IMR-90 (cell line): Measurements from ENCODE around the gene TENM4. TPM values are rescaled to one million over a fixed set of nuclear protein-coding genes. Genes with fewer than 3 reads are reported as not detected.

Experiments
- ATAC-seq: fragments of 200-7000 bp; cut with Tn5 transposase; 2 replicates; pipeline ENCODE4 v1.9.1; 2020; ENCODE audit warnings: low read depth, mild to moderate bottlenecking, moderate library complexity
- BruUV-seq: library from RNA; stranded (reverse); fragments of 400-500 nt; replicated peaks from 2 replicates; lab custom pipeline; 2021; lab: Mats Ljungman, UMichigan
- CTCF ChIA-PET: fragments of 300-600 bp; formaldehyde crosslinking; extraction: SDS; loops from one replicate; lab custom pipeline; 2021; ENCODE audit warnings: antibody characterized with exemption; lab: Yijun Ruan, JAX
- POLR2A ChIA-PET: fragments of 300-600 bp; sonication (Branson Sonifier 250); formaldehyde crosslinking; loops from one replicate; lab custom pipeline; 2022; ENCODE audit warnings: antibody characterized with exemption; ENCODE audit not compliant: unreplicated experiment; lab: Charles Lee
- DNase-seq: peaks from one replicate; pipeline ENCODE4 v3.0.0; 2013
- H2AFZ ChIP-seq: replicated peaks from 2 replicates; pipeline ENCODE3; 2013; ENCODE audit warnings: low read length, mild to moderate bottlenecking; ENCODE audit not compliant: poor library complexity
- H2AK5ac ChIP-seq: 2 replicates; pipeline ENCODE4 v1.6.1; 2013; ENCODE audit warnings: low read depth, low read length, inconsistent platforms
- H2AK9ac ChIP-seq: replicated peaks from 2 replicates; pipeline ENCODE3; 2013; ENCODE audit warnings: mild to moderate bottlenecking, low read depth, low read length, moderate library complexity; ENCODE audit not compliant: poor library complexity
- H2BK120ac ChIP-seq: 2 replicates; pipeline ENCODE4 v1.6.1; 2013; ENCODE audit warnings: low read depth, low read length, inconsistent platforms
- H2BK15ac ChIP-seq: 3 replicates; pipeline ENCODE4 v1.6.1; 2013; ENCODE audit warnings: low read depth, low read length, inconsistent platforms
- H2BK20ac ChIP-seq: 2 replicates; pipeline ENCODE4 v1.6.1; 2013; ENCODE audit warnings: low read depth, mild to moderate bottlenecking, inconsistent platforms, low read length, moderate library complexity
- H2BK5ac ChIP-seq: 2 replicates; pipeline ENCODE4 v1.6.1; 2013; ENCODE audit warnings: mild to moderate bottlenecking, low read depth, low read length, inconsistent platforms; ENCODE audit not compliant: poor library complexity, severe bottlenecking
- H3K14ac ChIP-seq: replicated peaks from 2 replicates; pipeline ENCODE4 v1.6.1; 2013; ENCODE audit warnings: low read depth, low read length, inconsistent platforms
- H3K18ac ChIP-seq: 2 replicates; pipeline ENCODE4 v1.6.1; 2013; ENCODE audit warnings: low read depth, low read length, control low read depth
- H3K23ac ChIP-seq: 2 replicates; pipeline ENCODE4 v1.6.1; 2013; ENCODE audit warnings: low read depth, low read length, inconsistent platforms
- H3K27ac ChIP-seq: 2 replicates; pipeline ENCODE4 v1.5.1; 2013; ENCODE audit warnings: mild to moderate bottlenecking, control low read depth, low read length; ENCODE audit not compliant: insufficient read depth
- H3K27me3 ChIP-seq: 2 replicates; pipeline ENCODE4 v1.6.1; 2013; ENCODE audit warnings: low read length; ENCODE audit not compliant: control insufficient read depth, insufficient read depth
- H3K36me3 ChIP-seq: 2 replicates; pipeline ENCODE4 v1.6.1; 2013; ENCODE audit warnings: low read length, mixed read lengths; ENCODE audit not compliant: control insufficient read depth, insufficient read depth
- H3K4ac ChIP-seq: 2 replicates; pipeline ENCODE4 v1.6.1; 2013; ENCODE audit warnings: low read depth, low read length, inconsistent platforms
- H3K4me1 ChIP-seq: 2 replicates; pipeline ENCODE4 v1.6.1; 2013; ENCODE audit warnings: low read length, mixed read lengths; ENCODE audit not compliant: control insufficient read depth, insufficient read depth
- H3K4me2 ChIP-seq: 2 replicates; pipeline ENCODE4 v1.6.1; 2013; ENCODE audit warnings: low read depth, mild to moderate bottlenecking, control low read depth, low read length, moderate library complexity
- H3K4me3 ChIP-seq: 2 replicates; pipeline ENCODE4 v1.5.1; 2013; ENCODE audit warnings: low read depth, mild to moderate bottlenecking, control low read depth, low read length, moderate library complexity; ENCODE audit not compliant: insufficient read depth
- H3K56ac ChIP-seq: 2 replicates; pipeline ENCODE4 v1.6.1; 2013; ENCODE audit warnings: low read length, inconsistent platforms; ENCODE audit not compliant: insufficient read depth; ENCODE audit errors: extremely low read depth
- H3K79me1 ChIP-seq, 2 experiments: 2 replicates each; pipeline ENCODE4 v1.6.1; 2013; ENCODE audit warnings: low read length in 2 of 2, inconsistent platforms in 1 of 2, low read depth in 1 of 2
- H3K9ac ChIP-seq: 2 replicates; pipeline ENCODE4 v1.6.1; 2013; ENCODE audit warnings: low read depth, low read length, control low read depth
- H3K9me1 ChIP-seq: 2 replicates; pipeline ENCODE4 v1.6.1; 2013; ENCODE audit warnings: low read length, inconsistent platforms; ENCODE audit not compliant: insufficient read depth
- H3K9me3 ChIP-seq: 2 replicates; pipeline ENCODE4 v1.6.1; 2013; ENCODE audit warnings: low read length; ENCODE audit not compliant: control insufficient read depth, insufficient read depth
- H4K20me1 ChIP-seq: 2 replicates; pipeline ENCODE4 v1.6.1; 2013; ENCODE audit warnings: low read length, inconsistent platforms; ENCODE audit not compliant: insufficient read depth
- H4K5ac ChIP-seq: 2 replicates; pipeline ENCODE4 v1.6.1; 2013; ENCODE audit warnings: mild to moderate bottlenecking, low read depth, low read length, control low read depth
- H4K8ac ChIP-seq, 2 experiments: 2 replicates each; pipeline ENCODE4 v1.6.1; 2013; ENCODE audit warnings: low read depth in 2 of 2, low read length in 2 of 2, control low read depth in 1 of 2, inconsistent platforms in 1 of 2
- H4K91ac ChIP-seq: 2 replicates; pipeline ENCODE4 v1.6.1; 2013; ENCODE audit warnings: low read depth, low read length, inconsistent platforms; ENCODE audit not compliant: insufficient read depth
- BHLHE40 ChIP-seq: fragments of 150-350 bp; IDR thresholded peaks from 2 replicates; pipeline ENCODE4 v1.6.1; 2016; ENCODE audit warnings: mild to moderate bottlenecking, low read depth, low read length
- WGBS, 2 experiments: methylation state at CpG; one replicate each; pipeline versions ENCODE4 v1.1.5 to v1.1.7; 2013; ENCODE audit warnings: missing lambda C conversion rate in 2 of 2; ENCODE audit not compliant: insufficient read length in 1 of 2; ENCODE audit errors: extremely low coverage in 2 of 2; 5-methylcytosine and 5-hydroxymethylcytosine counted together
- dilution Hi-C: fragments of 300-500 bp; cut with HindIII; formaldehyde crosslinking; loops from one replicate; pipeline ENCODE4 v1.14.3; 2018; ENCODE audit warnings: low sequenced_read_pairs; ENCODE audit not compliant: unreplicated experiment
- in situ Hi-C: fragments of 300-500 bp; cut with MboI; formaldehyde crosslinking; loops from 3 replicates; pipeline ENCODE4 v1.14.3; 2019; ENCODE audit warnings: low sequenced_read_pairs, inconsistent platforms, mixed read lengths
- intact Hi-C: fragments of 100-400 bp; cut with micrococcal nuclease; formaldehyde crosslinking; loops from 2 replicates; pipeline ENCODE4 v1.10.0; 2022
- polyA plus RNA-seq, 3 experiments: library from polyadenylated mRNA; depleted of rRNA; stranded (reverse); fragments of >200 nt; gene quantifications; 2 replicates each; pipeline ENCODE4 v1.2.3, GENCODE V29; 2012; ENCODE audit warnings: low replicate concordance in 1 of 3
- total RNA-seq: library from RNA; depleted of rRNA; stranded (reverse); fragments of >200 nt; gene quantifications from 2 replicates; pipeline ENCODE4 v1.2.3, GENCODE V29; 2012

TENM4 gene
- total and polyA plus RNA-seq, 2 of the 4 experiments (the other 2 are of a cell fraction), result 7.4 to 9.0 TPM

DNA sequence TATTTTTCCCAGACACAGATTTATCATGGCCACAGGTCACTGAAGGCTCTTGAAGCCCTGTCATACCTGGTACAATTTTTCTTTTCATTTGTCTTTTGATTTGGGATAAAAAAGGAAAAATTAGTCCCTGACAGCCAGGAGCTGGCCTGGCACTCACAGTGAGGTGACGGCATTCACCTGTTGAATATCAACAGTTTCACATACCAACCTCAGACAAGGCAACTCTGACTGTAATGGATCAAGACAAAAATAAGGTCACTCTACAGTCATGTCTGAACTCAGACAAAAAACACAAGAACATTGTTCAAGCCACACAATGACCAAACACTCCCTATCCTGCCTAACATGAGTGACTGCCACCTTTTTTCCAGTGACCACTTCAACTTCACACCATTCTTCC lies 392.9 kb downstream of the TENM4 start:
- H3K23ac ChIP-seq, result no peak overlapping the region
- H2AK9ac ChIP-seq, result no peak overlapping the region
- dilution Hi-C loops (no loop called here), in situ Hi-C loops (no loop called here), intact Hi-C loops (no loop called here)
- BruUV-seq, result no TSS peak
- H3K36me3 ChIP-seq, result no peaks in the 10 kb centered on the region
- no peak overlapping the region for H3K14ac ChIP-seq
- H3K79me1 ChIP-seq, result no peaks in the 10 kb centered on the region; a peak in 1 of 4 replicates
- H2AFZ ChIP-seq, result no peak overlapping the region
- no peak overlapping the region for H2BK5ac ChIP-seq
- no peak overlapping the region for H4K91ac ChIP-seq
- CTCF ChIA-PET, result no interaction called here
- H3K27me3 ChIP-seq, result no peaks in the 10 kb centered on the region
- H3K4ac ChIP-seq, result peak overlapping the region; percentile 47; the same call in 1 of the 2 replicates
- H4K8ac ChIP-seq, result no peak overlapping the region
- H2BK120ac ChIP-seq, result no peak overlapping the region
- H2BK20ac ChIP-seq, result no peak overlapping the region
- no peak overlapping the region for H2BK15ac ChIP-seq
- peak overlapping the region; percentile 24; the same call in 1 of the 2 replicates for H3K18ac ChIP-seq
- H3K9ac ChIP-seq, result no peak overlapping the region
- peaks cover 3% of the 10 kb centered on the region; the same call in 1 of the 2 replicates for H3K9me1 ChIP-seq
- POLR2A ChIA-PET, result no interaction called here
- DNase-seq, result no peak
- H3K4me1 ChIP-seq, result peaks cover 24% of the 10 kb centered on the region; the same call in 1 of the 2 replicates
- H3K4me3 ChIP-seq, result no peak overlapping the region
- H3K27ac ChIP-seq, result no peak overlapping the region
- no peak overlapping the region for H2AK5ac ChIP-seq
- H3K56ac ChIP-seq, result no peak overlapping the region
- no peak for TF ChIP-seq BHLHE40
- no peak overlapping the region for H3K4me2 ChIP-seq
- H4K5ac ChIP-seq, result no peak overlapping the region; the same call in 1 of the 2 replicates
- H4K20me1 ChIP-seq, result no peaks in the 10 kb centered on the region
- no CpG with 5 or more reads among the region's 1 CpG for WGBS, 2 experiments
- ATAC-seq, result no peak
- H3K9me3 ChIP-seq, result no peaks in the 10 kb centered on the region
